Measurements from ENCODE around the gene ZBTB12. TPM values are rescaled to one million over a fixed set of nuclear protein-coding genes. Genes with fewer than 3 reads are reported as not detected.

The ZBTB12 gene
- total and polyA plus RNA-seq, 10 donors = 1.3 to 4.6 (median 3.9) TPM

- DNase-seq = no peak
- peaks cover 0 to 22% (median 12%) of the 10 kb centered on the region in 6 donors for H3K36me3 ChIP-seq
- no peaks in the 10 kb centered on the region for H3K27me3 ChIP-seq (replicated peaks in 1 of 7)
- H3K27ac ChIP-seq = peak overlapping the region in 1 of 8 donors; percentile 90
- TF ChIP-seq CTCF (IDR thresholded peaks at IDR 0.05 in 8 of 11, conservative IDR thresholded peaks at IDR 0.05 in 3 of 11) (no peak), POLR2A (IDR thresholded peaks at IDR 0.05) (no peak), POLR2AphosphoS5 (IDR thresholded peaks at IDR 0.05) (no peak)
- intact Hi-C loops (cut with DNase I; ENCODE audit: low total_unique reads) = no loop called here
- no peaks in the 10 kb centered on the region for H3K9me3 ChIP-seq
- H3K4me3 ChIP-seq = no peak overlapping the region
- 35 to 59% (median 51%) methylated on average over 5 of the region's 5 CpGs for WGBS, 5 donors
- peaks cover 36 to 71% (median 57%) of the 10 kb centered on the region in 6 donors for H3K4me1 ChIP-seq
Observed at GRCh38 chr6:31899215-31899614, 2.7 kb downstream of the ZBTB12 start.

GRCh38 chr6:31898383-31899011 lies 3.4 kb downstream of the ZBTB12 start:
- Histone ChIP-seq H3K27ac (peak overlapping the region; percentile 80 to 90 (median 86)), H3K4me3 (peak overlapping the region; percentile 73 to 100 (median 96)), H3K9me3 (no peaks in the 10 kb centered on the region), H3K36me3 (peaks cover 0 to 29% (median 18%) of the 10 kb centered on the region in 6 donors), H3K27me3 (replicated peaks in 1 of 7) (no peaks in the 10 kb centered on the region), H3K4me1 (peaks cover 36 to 68% (median 57%) of the 10 kb centered on the region in 6 donors)
- DNase-seq = peak; percentile 74
- TF ChIP-seq CTCF (IDR thresholded peaks at IDR 0.05 in 8 of 11, conservative IDR thresholded peaks at IDR 0.05 in 3 of 11) = no peak
- no peak for TF ChIP-seq POLR2AphosphoS5 (IDR thresholded peaks at IDR 0.05)
- TF ChIP-seq POLR2A (IDR thresholded peaks at IDR 0.05) = no peak
- intact Hi-C loops (cut with DNase I; ENCODE audit: low total_unique reads) = no loop called here
- WGBS, 5 donors = 13 to 18% (median 15%) methylated on average over 8 of the region's 8 CpGs

- no peaks in the 10 kb centered on the region for H3K27me3 ChIP-seq (replicated peaks in 1 of 7)
- H3K4me3 ChIP-seq = peak within 1 kb of the TSS; percentile 73 to 100 (median 96)
- H3K4me1 ChIP-seq = peaks cover 33 to 61% (median 53%) of the 10 kb centered on the region in 6 donors
- TF ChIP-seq CTCF (IDR thresholded peaks at IDR 0.05 in 8 of 11, conservative IDR thresholded peaks at IDR 0.05 in 3 of 11) (peak in 3 of 11 experiments; percentile 22 to 26 (median 24)), POLR2AphosphoS5 (IDR thresholded peaks at IDR 0.05) (peak; percentile 80 to 86 (median 82)), POLR2A (IDR thresholded peaks at IDR 0.05) (peak in 1 of 3 donors; percentile 35)
- no peaks in the 10 kb centered on the region for H3K9me3 ChIP-seq
- WGBS, 5 donors = 0 to 1% (median 0%) methylated on average over 25 to 49 of the region's 49 CpGs
- peak within 1 kb of the TSS; percentile 80 to 90 (median 86) for H3K27ac ChIP-seq
- peak; percentile 98 for DNase-seq
- intact Hi-C loops (cut with DNase I; ENCODE audit: low total_unique reads) = no loop called here
- H3K36me3 ChIP-seq = peaks cover 0 to 36% (median 25%) of the 10 kb centered on the region in 6 donors
Observed at GRCh38 chr6:31897612-31898382, 4.1 kb downstream of the ZBTB12 start, which contains the start of gene EHMT2. Gene EHMT2, minus strand, starts transcription at chr6:31897698. Its CDS starts 21 bp downstream, at chr6:31897677.

Measured in spleen (tissue), 11 donors.